ENCODE data around the gene PLEKHA7. TPM values are rescaled to one million over a fixed set of nuclear protein-coding genes. Genes with fewer than 3 reads are reported as not detected.
A peak's percentile ranks its signal among the peaks of the same experiment; 100 is the strongest.

PLEKHA7 gene
- total RNA-seq, 1 donor from 2014 or later = 18.2 TPM

GRCh38 chr11:16774936-16775613 is 239.1 kb downstream of the PLEKHA7 start:
- Mint-ChIP-seq H3K27me3 (ENCODE audit: low read depth) (no peaks in the 10 kb centered on the region), H3K36me3 (ENCODE audit: low read depth) (no peaks in the 10 kb centered on the region), H3K9me3 (no peaks in the 10 kb centered on the region), H3K4me3 (no peak overlapping the region), H3K27ac (ENCODE audit: unreplicated experiment) (peak overlapping the region; percentile 78), H3K4me1 (peaks cover 35% of the 10 kb centered on the region)
- no peak for TF ChIP-seq CTCF (conservative IDR thresholded peaks at IDR 0.05)
- DNase-seq (ENCODE audit: low read depth, low spot score) = no peak

GRCh38 chr11:16773981-16774935 is 240.0 kb downstream of the PLEKHA7 start:
- H3K27ac Mint-ChIP-seq (ENCODE audit: unreplicated experiment) = peak overlapping the region; percentile 93
- no peak for TF ChIP-seq CTCF (conservative IDR thresholded peaks at IDR 0.05)
- DNase-seq (ENCODE audit: low read depth, low spot score) = no peak
- no peaks in the 10 kb centered on the region for H3K36me3 Mint-ChIP-seq (ENCODE audit: low read depth)
- H3K9me3 Mint-ChIP-seq = no peaks in the 10 kb centered on the region
- peaks cover 30% of the 10 kb centered on the region for H3K4me1 Mint-ChIP-seq
- no peak overlapping the region for H3K4me3 Mint-ChIP-seq
- H3K27me3 Mint-ChIP-seq (ENCODE audit: low read depth) = no peaks in the 10 kb centered on the region

- no peak for DNase-seq (ENCODE audit: low read depth, low spot score)
- no peak for TF ChIP-seq CTCF (conservative IDR thresholded peaks at IDR 0.05)
- Mint-ChIP-seq H3K36me3 (ENCODE audit: low read depth) (no peaks in the 10 kb centered on the region), H3K27me3 (ENCODE audit: low read depth) (no peaks in the 10 kb centered on the region), H3K27ac (ENCODE audit: unreplicated experiment) (no peak overlapping the region), H3K9me3 (no peaks in the 10 kb centered on the region), H3K4me3 (no peak overlapping the region), H3K4me1 (peaks cover 23% of the 10 kb centered on the region)
These were observed 242.1 kb downstream of the PLEKHA7 start for GRCh38 chr11:16772141-16772512.

GRCh38 chr11:16771350-16772140 is 242.7 kb downstream of the PLEKHA7 start:
- no peak for TF ChIP-seq CTCF (conservative IDR thresholded peaks at IDR 0.05)
- Mint-ChIP-seq H3K27ac (ENCODE audit: unreplicated experiment) (no peak overlapping the region), H3K4me3 (no peak overlapping the region), H3K9me3 (no peaks in the 10 kb centered on the region), H3K36me3 (ENCODE audit: low read depth) (no peaks in the 10 kb centered on the region), H3K27me3 (ENCODE audit: low read depth) (no peaks in the 10 kb centered on the region), H3K4me1 (peaks cover 17% of the 10 kb centered on the region)
- no peak for DNase-seq (ENCODE audit: low read depth, low spot score)

GRCh38 chr11:16770016-16770415 is 244.2 kb downstream of the PLEKHA7 start:
- Mint-ChIP-seq H3K27ac (ENCODE audit: unreplicated experiment) (no peak overlapping the region), H3K4me3 (no peak overlapping the region), H3K27me3 (ENCODE audit: low read depth) (peaks cover 3% of the 10 kb centered on the region), H3K36me3 (ENCODE audit: low read depth) (no peaks in the 10 kb centered on the region), H3K4me1 (peaks cover 9% of the 10 kb centered on the region), H3K9me3 (no peaks in the 10 kb centered on the region)
- TF ChIP-seq CTCF (conservative IDR thresholded peaks at IDR 0.05) = no peak
- no peak for DNase-seq (ENCODE audit: low read depth, low spot score)
